GM12892 (cell line): ENCODE measurements around the gene CFAP46.
A peak's percentile ranks its signal among the peaks of the same experiment; 100 is the strongest.
"Not testable (repeated sequence)": the region's sequence is repeated elsewhere in the genome, so short reads cannot be mapped to it uniquely, and the experiment has no call there.

ENCODE experiments used
- DNase-seq: peaks from one replicate; pipeline ENCODE4 v3.0.0; 2011; ENCODE audit not compliant: insufficient read length
- FAIRE-seq: peaks from 2 replicates; lab custom pipeline; 2011; peaks lifted over from hg19 to GRCh38; lab: Jason Lieb, UNC
- POLR2A ChIP-seq: IDR thresholded peaks from 2 replicates; pipeline ENCODE4 v1.6.1; 2011; ENCODE audit warnings: low read depth, low read length, control low read depth
- POLR2AphosphoS5 ChIP-seq: IDR thresholded peaks from 2 replicates; pipeline ENCODE4 v1.6.1; 2011; ENCODE audit warnings: low read depth, low read length, control low read depth
- TAF1 ChIP-seq: IDR thresholded peaks from 2 replicates; pipeline ENCODE4 v1.6.1; 2011; ENCODE audit warnings: low read depth, mild to moderate bottlenecking, control low read depth, low read length, borderline replicate concordance

Gene CFAP46

DNA sequence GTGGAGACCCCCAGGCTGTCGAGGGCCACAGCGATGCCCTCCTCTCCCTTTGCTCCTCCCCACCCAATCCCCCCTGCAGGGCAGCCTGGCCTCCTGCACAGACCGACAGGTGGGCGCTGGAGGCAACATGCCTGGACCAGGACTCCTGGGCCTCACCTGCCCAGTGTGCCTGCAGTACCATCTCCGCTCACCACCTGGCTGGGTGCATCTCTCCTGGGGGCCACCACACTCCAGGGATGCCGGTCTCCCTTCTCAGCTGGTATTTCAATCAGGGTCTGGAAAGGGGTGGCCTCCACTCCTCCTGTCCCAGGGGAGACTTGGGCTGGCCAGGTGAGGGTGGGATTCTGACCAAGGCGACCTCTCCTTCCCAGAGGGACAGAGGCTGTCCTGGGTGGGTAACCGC, 17.2 kb upstream of the CFAP46 start:
- TF ChIP-seq POLR2A, result no peak
- no peak for TF ChIP-seq TAF1
- no peak for TF ChIP-seq POLR2AphosphoS5
- DNase-seq (no peak), FAIRE-seq (no peak)

- TF ChIP-seq POLR2AphosphoS5 (no peak), TAF1 (no peak), POLR2A (no peak)
- DNase-seq (no peak), FAIRE-seq (no peak)
Measured at GRCh38 chr10:132958883-132959558, 16.7 kb upstream of the CFAP46 start.

DNA sequence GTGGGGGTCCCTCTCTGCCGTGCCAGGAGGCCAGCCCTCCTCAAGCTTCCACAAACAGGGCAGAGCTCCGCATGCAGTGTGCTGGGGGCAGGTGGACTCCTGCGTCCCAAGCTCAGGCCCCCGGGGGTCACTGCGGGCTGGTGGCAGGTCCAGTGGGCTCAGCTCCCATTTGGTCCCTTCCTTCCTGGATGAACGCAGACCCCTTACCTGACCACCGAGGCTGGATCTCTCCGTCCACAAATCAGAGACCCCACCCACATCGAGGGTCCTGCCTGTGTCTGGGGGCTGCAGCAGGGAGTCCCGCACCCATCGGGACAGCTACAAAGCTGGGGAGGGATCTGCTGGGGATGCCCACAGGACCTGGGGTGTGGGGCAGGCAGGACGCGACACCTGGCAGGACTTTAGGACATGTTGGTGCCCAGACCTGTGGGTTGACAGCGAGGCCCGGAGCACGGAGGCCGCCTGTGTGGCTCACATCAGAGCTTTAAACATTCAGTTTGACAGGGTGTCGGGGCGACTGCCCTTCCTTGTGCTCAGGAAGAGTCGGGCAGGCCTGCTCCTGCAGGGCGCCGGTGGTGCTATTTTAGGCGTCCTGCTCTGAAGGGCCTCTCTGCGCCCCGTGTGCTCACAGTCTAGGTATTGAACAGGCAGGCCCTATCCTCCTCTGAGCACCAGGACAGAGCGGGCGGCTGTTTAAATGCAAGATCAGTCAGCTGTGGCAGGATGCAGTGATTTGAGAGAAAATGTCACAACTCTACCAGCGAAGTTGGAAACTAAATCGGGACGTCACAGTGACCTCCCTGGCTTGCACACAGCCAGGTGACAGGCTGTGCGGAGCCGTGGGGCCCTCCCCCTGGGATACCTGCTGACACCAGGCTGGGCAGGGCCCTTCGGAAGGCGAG, 15.9 kb upstream of the CFAP46 start:
- DNase-seq, result no peak
- TF ChIP-seq TAF1 (no peak), POLR2AphosphoS5 (no peak), POLR2A (no peak)

DNA sequence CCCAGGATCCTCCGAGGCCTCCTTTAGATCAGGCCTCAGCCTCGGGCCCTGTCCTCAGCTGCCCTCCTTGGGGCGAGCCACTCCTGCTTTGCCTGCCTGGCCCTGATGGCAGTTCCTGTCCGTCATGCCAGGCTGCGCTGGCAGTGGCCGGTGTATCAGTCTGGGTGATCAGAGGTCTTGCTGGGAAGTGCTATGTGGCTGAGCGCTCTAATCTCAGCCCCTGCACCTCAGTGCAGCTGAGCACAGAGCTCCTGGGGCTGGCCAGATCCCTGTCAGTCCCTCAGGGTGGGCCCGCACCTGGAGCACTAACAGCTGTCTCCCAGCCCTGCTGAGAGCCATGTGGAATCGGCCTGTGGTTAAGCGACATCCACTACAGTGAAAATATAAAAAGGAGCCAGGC, 14.8 kb upstream of the CFAP46 start:
- FAIRE-seq (no peak), DNase-seq (no peak)
- no peak for TF ChIP-seq POLR2AphosphoS5
- TF ChIP-seq TAF1, result no peak

More for the DNA sequence above, 15.9 kb upstream of the CFAP46 start:
- no peak for FAIRE-seq

GRCh38 chr10:132956259-132956658, 13.9 kb upstream of the CFAP46 start:
- not testable (repeated sequence) for DNase-seq, FAIRE-seq

- TF ChIP-seq TAF1 (no peak), POLR2A (no peak), POLR2AphosphoS5 (no peak)
- FAIRE-seq, result no peak
- no peak for DNase-seq
Measured at GRCh38 chr10:132955479-132955878, 13.1 kb upstream of the CFAP46 start.

DNA sequence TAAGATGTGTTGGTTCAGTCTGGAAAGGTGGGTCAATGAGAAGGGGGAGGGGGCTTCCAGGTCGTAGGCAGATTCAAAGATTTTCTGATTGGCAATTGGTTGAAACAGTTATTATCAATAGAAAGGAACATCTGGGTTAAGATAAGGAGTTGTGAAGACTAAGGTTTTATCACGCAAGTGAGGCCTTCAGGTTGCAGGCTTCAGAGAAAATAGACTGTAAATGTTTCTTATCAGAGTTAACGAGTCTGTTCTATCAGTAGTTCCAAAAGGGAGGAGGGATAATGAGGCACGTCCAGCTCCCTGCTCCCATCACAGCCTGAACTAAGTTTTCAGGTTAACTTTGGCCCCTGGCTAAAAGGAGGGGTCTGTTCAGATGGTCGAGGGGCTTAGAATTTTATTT, 11.1 kb upstream of the CFAP46 start:
- FAIRE-seq, result no peak
- TF ChIP-seq TAF1, result no peak
- no peak for TF ChIP-seq POLR2AphosphoS5
- TF ChIP-seq POLR2A, result no peak

GRCh38 chr10:132951926-132952325, 9.6 kb upstream of the CFAP46 start:
- DNase-seq, result no peak
- no peak for FAIRE-seq

More for the DNA sequence above, 11.1 kb upstream of the CFAP46 start:
- DNase-seq, result no peak

GRCh38 chr10:132948351-132948750, 6.0 kb upstream of the CFAP46 start:
- TF ChIP-seq TAF1 (no peak), POLR2AphosphoS5 (no peak), POLR2A (no peak)
- FAIRE-seq (no peak), DNase-seq (no peak)

More at GRCh38 chr10:132951926-132952325, 9.6 kb upstream of the CFAP46 start:
- TF ChIP-seq POLR2AphosphoS5, result no peak
- no peak for TF ChIP-seq TAF1
- no peak for TF ChIP-seq POLR2A

DNA sequence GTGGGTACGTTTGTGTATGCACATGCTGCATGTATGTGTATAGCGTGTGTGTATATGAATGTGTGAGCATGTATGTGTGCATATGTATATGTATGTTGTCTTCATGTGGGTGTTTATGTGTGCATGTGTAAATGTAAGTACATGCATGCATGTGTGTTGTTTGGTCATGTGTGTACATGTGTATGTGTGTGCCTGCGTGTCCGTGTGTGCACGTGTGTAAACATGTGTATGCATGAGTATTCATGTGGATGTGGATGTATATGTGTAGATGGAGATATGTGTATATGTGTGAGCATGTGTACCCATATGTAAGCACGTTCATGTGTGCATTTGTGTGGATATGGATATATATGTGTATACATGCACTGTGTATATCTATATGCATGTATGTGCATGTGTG, 5.5 kb upstream of the CFAP46 start:
- FAIRE-seq (peak; percentile 17), DNase-seq (no peak)
- TF ChIP-seq TAF1 (no peak), POLR2AphosphoS5 (no peak), POLR2A (no peak)

GRCh38 chr10:132946806-132947546, 4.6 kb upstream of the CFAP46 start:
- FAIRE-seq, result no peak
- TF ChIP-seq TAF1 (no peak), POLR2AphosphoS5 (no peak), POLR2A (no peak)
- DNase-seq, result no peak

DNA sequence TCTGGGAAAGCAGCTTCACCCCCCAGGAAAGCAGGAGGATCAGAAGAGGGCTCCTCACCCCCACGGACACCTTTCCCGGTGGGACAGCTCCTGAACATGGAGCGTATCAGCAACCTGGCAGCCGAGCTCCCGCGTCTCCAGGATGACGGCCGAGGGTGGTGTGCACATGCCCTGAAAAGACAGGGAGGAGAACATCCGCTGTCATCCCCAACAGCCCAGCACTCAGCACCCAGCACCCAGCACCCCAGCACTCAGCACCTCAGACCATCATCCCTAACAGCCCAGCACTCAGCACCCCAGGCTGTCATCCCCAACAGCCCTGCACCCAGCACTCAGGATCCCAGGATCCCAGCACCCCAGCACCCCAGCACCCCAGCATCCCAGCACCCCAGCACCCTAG, 3.9 kb upstream of the CFAP46 start:
- FAIRE-seq, result no peak
- TF ChIP-seq POLR2AphosphoS5 (no peak), TAF1 (no peak), POLR2A (no peak)
- no peak for DNase-seq

DNA sequence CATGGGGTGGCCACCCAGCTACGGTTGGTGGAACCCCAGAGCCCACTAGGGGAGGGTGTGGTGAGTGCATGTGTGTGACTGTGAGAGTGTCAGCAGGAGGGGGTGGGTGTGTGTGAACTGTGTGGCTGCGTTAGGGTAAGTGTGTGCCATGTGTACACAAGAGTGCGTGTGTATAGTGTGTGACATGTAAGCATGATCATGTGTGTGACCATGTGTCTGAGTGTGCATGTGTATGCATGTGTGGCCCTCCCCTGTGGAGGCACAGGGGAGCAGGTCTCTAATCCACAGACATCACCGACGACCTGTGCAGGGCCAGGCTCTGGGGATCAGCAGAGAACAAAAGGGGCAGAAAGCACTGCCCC, 3.5 kb upstream of the CFAP46 start:
- no peak for DNase-seq
- FAIRE-seq, result no peak
- TF ChIP-seq POLR2A (no peak), TAF1 (no peak), POLR2AphosphoS5 (no peak)
